ENCODE measurements around the gene GORASP2.

Gene GORASP2

DNA sequence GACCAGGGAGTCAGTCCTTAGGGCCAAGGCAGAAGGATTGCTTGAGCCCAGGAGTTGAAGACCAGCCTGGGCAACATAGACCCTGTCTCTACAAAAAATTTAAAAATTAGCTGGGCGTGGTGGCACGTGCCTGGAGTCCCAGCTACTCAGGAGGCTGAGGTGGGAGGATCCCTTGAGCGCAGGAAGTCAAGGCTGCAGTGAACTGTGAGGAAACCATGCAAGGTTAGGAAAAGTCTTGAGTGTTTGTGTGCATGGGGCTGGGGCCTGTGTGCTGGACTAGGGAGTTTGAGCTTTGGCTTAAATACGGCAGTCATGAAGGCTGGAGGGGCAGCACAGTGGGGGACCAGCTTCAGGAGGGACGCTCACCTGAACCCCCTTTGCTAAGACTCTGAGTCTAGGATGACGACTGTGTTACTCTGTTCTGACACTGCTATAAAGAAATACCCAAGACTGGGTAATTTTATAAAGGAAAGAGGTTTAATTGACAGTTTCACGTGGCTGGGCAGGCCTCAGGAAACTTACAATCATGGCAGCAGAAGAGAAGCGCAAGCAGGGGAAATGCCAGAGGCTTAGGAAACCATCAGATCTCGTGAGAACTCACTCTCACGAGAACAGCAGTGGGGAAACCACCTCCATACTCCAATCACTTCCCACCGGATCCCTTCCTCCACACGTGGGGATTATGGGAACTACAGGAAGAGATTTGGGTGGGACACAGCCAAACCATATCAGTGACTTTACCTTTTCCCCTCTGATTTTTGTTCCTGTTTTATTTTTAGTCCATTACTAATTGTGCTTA lies 39.4 kb downstream of the GORASP2 start:
- DNase-seq = no peak

DNA sequence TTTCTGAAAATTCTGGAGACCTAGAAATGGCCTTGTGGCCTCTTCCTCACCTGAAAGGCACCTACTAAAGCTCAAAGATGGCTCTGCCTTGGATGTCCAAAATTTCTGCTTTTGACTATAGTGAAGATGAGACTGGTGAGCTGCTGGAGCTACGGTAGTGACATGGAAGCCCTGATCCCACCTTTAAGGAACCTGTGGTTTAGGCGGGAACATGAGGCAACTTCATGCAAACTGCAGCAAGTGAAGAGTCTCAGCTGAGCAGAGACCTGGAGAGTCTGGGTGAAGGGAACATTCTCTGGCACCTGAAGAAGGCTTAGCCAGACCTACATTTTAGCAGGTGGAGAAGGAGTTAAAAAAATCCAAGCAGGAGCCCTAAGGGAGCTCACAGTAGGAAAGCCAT lies 40.0 kb downstream of the GORASP2 start:
- no peak for DNase-seq

DNA sequence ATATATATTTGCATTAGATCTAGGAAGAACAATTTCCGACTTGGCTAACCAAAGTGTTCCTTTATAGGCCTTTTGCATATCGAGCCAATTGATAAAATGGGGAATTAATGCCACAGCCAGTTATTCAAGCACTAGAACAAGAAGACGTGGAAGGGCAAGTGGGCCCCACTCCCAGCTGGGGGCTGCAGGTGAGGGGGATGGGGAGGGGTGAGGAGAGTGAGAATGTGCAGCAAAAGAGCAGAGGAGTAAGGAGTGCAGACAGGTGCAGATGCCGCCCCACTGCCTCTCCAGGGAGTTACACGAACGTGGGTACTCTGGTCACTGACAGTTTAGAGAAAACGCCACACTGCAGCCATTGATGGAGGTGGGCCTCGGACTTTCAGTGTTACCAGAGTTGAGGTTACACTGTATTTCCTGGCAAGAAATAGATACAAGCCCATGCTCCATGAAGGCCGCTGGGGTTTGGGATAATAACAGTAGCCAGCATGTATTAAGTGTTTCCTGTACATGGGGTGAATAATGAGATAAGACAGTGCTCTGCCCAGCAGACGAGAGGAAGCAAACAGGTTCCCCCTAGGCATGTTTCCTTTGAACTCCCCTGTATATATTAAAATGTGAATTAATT lies 40.9 kb downstream of the GORASP2 start:
- no peak for DNase-seq

DNA sequence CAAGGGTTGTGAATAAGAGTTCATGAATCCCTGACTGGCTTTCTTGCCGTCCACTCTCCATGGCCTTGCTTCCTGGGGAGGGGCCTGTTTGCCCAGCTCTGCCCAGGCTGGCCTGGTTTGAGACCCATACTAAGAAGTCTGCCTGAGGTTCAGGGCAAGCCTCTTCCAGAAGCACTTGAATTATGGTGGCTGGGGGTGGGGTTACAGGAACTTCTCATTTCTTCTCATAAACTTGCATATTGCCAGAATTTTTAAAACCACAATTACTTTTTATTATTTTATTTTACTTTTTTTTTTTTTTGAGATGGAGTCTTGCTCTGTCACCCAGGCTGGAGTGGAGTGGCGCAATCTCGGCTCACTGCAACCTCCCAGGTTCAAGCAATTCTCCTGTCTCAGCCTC lies 42.0 kb downstream of the GORASP2 start:
- no peak for DNase-seq

- DNase-seq = no peak
Observed at GRCh38 chr2:170972296-170973224, 43.5 kb downstream of the GORASP2 start.

DNA sequence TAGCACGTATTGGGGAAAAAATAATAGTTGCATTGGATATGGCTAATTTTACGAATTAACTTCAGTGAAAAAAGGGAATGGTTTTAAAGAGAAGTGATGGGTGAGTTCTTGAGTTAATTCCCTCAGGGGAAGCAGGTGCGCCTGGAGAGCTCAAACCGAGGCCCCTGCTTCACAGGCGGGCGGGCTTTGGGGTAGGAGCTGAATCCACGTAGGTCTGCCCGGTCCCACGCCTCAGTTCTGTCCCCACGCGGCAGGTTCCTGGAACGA lies 44.1 kb downstream of the GORASP2 start:
- no peak for DNase-seq

DNA sequence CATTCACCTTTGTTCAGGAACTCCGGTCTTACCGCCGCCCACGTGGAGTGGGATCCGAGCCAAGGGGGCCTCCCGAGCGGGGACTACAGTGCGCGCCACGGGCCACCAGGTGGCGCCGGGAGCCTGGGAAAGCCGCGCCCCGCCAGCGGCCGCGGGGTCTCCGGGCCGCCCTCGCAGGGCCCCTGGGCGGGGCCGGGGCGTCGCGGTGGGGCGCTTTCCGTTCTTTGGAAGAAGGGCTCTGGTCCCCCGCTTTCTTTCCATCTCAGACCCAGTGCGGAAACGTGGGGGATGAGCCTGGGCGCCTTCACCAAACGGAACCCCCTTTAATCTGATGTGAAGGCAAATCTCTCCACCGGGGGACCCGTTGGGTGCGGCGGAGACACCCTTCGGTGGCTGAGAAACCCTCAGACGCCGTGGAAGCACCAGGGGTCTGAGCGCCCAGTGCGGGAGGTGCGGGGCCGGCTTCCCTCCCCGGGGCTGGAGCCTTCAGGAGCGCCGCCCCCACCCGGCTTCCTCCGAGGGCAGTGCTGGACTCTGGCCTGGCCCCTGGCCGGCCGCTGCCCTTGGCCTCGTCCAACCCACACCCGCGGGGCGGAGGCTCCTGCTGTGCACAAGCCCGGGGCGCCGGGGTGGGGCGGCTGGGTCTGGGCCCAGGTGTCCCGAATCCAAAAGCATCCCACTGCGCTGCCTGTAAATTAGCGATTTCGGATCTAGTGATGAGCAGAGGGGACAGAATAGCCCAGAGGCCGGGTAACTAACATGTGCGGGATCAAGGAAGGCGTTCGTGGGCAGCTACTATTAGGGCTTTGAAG lies 44.6 kb downstream of the GORASP2 start:
- peak; percentile 88 for DNase-seq

- DNase-seq = no peak
Observed at GRCh38 chr2:170974304-170974993, 45.4 kb downstream of the GORASP2 start.

GRCh38 chr2:170975127-170975942 lies 46.3 kb downstream of the GORASP2 start:
- no peak for DNase-seq

DNA sequence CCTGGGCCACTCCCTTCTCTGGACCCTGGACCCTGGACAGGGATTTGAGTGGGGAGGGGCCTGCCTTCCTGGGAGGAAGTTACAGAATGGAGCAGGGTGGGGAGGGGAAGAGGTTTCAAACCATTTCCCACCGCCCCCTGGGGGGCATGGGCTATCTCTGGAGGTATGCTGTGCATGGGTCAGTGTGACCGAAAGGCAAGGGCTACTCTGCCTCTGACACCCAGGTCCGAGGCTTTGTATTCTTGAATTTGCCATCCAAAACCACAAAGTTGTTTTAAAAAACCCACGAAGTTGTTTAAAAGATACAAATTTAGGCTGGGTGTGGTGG lies 46.9 kb downstream of the GORASP2 start:
- DNase-seq = no peak

DNA sequence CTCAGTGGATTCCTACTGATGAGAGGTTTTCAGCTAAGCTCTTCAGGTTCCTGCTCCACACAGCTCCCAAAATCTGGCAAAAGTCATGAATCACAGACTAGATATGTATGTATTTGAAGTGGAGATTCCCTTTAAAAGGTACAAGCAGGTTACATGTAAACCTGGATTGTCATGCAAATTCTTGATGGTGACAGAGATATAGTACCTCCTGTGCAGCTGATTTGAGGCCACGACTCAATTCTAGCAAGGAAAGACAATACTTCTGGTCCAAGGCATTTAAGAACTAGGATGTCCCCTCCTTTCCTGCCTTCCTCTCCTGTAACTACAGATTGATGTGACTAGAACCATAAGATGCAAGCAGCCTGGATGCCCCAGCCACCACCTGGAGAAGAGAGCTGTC lies 55.0 kb downstream of the GORASP2 start:
- DNase-seq = no peak

DNA sequence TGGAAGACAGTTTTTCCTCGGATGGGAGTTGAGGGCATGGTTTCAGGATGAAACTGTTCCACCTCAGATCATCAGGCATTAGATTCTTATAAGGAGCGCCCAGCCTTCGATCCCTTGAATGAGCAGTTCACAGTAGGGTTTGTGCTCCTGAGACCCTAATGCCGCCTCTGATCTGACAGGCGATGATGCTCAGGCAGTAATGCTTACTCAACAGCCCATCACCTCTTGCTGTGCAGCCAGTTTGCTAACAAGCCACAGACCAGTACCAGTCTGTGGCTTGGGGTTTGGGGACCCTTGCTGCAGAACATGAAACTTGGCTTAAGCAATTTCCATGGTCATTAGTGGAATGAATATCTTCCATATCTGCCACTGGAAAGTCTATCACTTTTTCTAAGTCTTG lies 56.4 kb downstream of the GORASP2 start:
- no peak for DNase-seq

GRCh38 chr2:170986566-170987258 lies 57.7 kb downstream of the GORASP2 start:
- DNase-seq = no peak

DNA sequence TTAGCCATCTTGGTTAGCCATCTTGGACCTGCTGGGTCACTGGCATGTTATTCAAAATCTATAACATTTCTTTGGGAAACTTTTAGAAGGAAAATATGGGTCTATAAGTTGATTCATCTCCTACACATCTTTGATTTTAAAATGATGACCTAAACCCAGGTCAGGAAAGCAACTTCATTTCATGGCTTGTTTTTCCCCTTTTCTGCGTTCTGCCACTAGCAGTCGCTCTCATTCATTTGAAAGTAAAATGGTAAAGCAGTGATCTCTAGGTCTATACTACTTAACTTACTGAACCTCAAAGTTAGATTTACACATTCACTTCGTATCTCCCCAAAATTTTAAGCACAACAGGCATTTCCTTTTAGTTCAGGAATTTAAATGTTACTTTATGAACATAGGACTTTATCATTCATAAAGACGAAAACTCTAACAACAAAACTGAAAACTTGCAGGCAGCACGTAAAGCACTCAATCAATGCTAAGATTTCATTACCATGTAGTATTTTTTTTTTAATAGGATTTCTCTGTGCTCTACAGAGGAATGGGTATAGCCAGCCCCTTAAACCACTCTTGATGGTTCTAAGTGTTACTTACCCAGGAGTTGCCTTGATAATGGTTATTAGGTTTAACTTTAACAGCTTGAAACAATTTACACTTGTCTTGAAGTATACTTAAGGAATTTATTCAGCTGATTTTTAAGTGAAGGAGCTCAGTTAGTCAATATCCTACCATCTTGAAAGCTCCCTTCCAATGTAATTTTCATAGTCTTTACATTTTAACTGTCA lies 62.5 kb downstream of the GORASP2 start:
- DNase-seq = no peak

DNA sequence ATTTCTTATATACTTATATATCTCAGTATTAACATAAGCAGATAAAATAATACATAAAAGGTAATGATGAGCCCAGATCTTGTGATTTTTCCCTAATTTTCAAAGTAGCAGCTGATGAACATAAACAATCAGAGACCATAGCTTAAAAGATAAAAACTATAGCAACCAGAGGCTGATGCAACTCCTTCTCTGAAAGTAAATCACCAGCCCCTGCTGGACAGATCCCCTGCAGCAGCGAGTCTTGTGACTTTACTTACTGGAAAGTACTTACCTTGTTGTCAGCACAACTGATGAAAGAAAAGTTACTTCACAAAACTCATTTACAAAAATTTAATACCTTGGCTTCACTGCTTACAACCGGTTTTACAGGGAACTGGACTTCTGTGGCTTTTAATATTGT lies 67.3 kb downstream of the GORASP2 start:
- DNase-seq = no peak

DNA sequence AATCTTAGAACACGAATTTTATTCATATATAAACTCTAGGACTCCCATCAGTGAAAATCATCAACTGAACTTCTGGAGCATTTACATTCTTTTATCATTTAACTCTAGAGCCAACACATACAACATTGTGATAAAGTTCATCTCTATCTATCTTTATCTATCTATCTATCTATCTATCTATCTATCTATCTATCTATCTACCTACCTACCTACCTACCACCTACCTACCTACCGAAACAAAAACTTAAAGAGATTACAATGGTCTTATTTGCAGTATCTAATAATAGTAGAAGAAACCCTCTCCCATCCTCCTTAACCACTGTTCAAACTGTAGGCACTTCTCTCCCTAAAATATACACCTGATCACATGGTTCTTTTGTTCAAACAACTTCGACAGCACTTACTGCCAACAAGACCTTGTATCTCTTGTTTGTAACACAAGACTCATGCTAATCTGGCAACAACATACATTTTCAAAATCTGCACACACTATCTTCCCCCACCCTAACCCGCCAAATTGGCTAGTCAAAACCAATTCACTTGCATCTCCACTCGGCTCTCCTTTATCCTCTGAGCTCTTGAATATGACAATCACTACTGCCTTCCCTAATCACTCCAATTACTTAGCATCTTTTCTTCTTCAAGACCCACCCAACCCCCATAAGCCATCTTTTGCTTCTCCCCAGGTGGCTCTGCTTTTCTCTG lies 69.0 kb downstream of the GORASP2 start:
- peak; percentile 55 for DNase-seq

- no peak for DNase-seq
Observed at GRCh38 chr2:170999654-171000053, 70.6 kb downstream of the GORASP2 start.

GRCh38 chr2:171004363-171004762 lies 75.3 kb downstream of the GORASP2 start:
- no peak for DNase-seq

DNA sequence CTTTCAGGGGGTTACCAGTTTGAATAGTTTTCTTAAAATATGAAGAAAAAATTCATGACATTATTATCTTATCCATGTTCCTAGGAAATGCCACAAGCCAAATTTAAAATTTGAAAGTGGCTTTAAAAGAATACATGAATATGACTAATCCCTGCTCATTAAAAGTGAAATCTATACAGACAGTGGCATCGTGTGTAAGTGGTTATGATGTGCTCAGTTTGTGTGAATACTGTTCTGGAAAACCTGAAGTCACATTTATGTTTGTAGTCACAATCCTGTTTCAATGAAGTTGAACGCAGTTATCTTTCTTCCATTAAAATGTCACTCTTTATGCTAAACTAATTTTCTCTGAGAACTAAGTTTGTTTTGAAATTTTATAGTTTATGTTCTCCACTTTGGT lies 75.8 kb downstream of the GORASP2 start:
- DNase-seq = no peak

Measured in NCI-H1436 (cell line).